Duodenal mucosa (tissue), 2 donors: ENCODE results near the gene HES5.

Experiments
- H3K27ac ChIP-seq: one replicate; pipeline ENCODE4 v1.7.0; 2013; ENCODE audit warnings: low read depth, low read length
- H3K27me3 ChIP-seq, 2 donors: one replicate each; pipeline ENCODE4 v1.7.0; 2013; ENCODE audit warnings: low read length in 2 of 2, control low read depth in 1 of 2; ENCODE audit not compliant: insufficient read depth in 2 of 2, control insufficient read depth in 1 of 2
- H3K36me3 ChIP-seq, 2 donors: one replicate each; pipeline ENCODE4 v1.7.0; 2013; ENCODE audit warnings: low read length in 2 of 2, control low read depth in 1 of 2; ENCODE audit not compliant: insufficient read depth in 2 of 2, control insufficient read depth in 1 of 2
- H3K4me1 ChIP-seq, 2 donors: one replicate each; pipeline ENCODE4 v1.7.0; 2013; ENCODE audit warnings: low read length in 2 of 2, control low read depth in 1 of 2; ENCODE audit not compliant: insufficient read depth in 2 of 2, control insufficient read depth in 1 of 2
- H3K4me3 ChIP-seq, 2 donors: one replicate each; pipeline ENCODE4 v1.7.0; 2013; ENCODE audit warnings: low read length in 2 of 2, low read depth in 1 of 2
- H3K9ac ChIP-seq, 2 donors: one replicate each; pipeline ENCODE4 v1.7.0; 2013; ENCODE audit warnings: low read length in 2 of 2, low read depth in 1 of 2
- H3K9me3 ChIP-seq, 2 donors: one replicate each; pipeline ENCODE4 v1.7.0; 2013; ENCODE audit warnings: low read length in 2 of 2, control low read depth in 1 of 2; ENCODE audit not compliant: control insufficient read depth in 1 of 2

HES5 gene

GRCh38 chr1:2523891-2524609, 6.0 kb downstream of the HES5 start:
- no peaks in the 10 kb centered on the region for H3K9me3 ChIP-seq
- no peak overlapping the region for H3K9ac ChIP-seq
- H3K4me3 ChIP-seq: no peak overlapping the region
- H3K27me3 ChIP-seq: peaks cover 3 to 7% of the 10 kb centered on the region in 2 donors
- H3K4me1 ChIP-seq: peaks cover 31 to 38% of the 10 kb centered on the region in 2 donors
- H3K27ac ChIP-seq: no peak overlapping the region
- peaks cover 8 to 24% of the 10 kb centered on the region in 2 donors for H3K36me3 ChIP-seq

DNA sequence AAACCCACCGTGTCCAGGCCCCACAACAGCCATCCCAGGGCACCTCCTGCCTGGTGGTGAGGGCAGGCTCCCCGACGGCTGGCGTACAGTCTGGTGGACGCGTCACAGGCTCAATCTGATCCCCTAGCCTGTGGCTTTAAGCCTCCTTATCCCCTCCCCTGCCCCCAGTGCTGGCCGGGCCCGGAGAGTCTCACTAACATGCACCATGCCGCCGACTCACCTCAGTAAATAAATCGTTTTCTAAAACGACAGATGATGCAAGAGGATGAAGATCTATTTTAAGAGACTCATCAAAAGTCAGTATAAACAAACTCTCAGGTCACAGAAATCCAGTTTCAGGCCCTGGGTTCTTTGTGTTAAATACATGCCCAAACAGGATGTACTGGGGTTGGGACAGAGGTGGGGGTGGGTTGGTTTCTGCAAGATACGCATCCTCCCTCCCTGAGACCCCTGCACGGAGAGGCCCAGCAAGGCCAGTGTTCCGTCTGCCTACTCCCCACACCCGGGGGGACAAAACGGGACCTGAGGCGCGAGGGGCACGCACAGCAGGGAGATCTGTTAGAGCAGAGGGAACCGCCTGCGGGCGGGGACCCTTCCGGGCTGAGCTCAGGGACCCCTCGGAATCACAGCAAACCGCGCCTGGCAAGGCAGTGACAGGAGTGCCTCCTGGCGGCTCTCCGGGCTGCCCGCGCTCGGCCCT, 6.7 kb downstream of the HES5 start:
- Histone ChIP-seq H3K36me3 (peaks cover 15 to 31% of the 10 kb centered on the region in 2 donors), H3K4me3 (no peak overlapping the region), H3K27ac (no peak overlapping the region), H3K9ac (no peak overlapping the region), H3K9me3 (no peaks in the 10 kb centered on the region), H3K4me1 (peaks cover 24 to 31% of the 10 kb centered on the region in 2 donors), H3K27me3 (peaks cover 0 to under 1% of the 10 kb centered on the region in 2 donors)

GRCh38 chr1:2522230-2522629, 7.8 kb downstream of the HES5 start:
- Histone ChIP-seq H3K36me3 (peaks cover 21 to 42% of the 10 kb centered on the region in 2 donors), H3K4me1 (peaks cover 24 to 29% of the 10 kb centered on the region in 2 donors), H3K4me3 (no peak overlapping the region), H3K9ac (no peak overlapping the region), H3K9me3 (no peaks in the 10 kb centered on the region), H3K27me3 (no peaks in the 10 kb centered on the region), H3K27ac (no peak overlapping the region)

DNA sequence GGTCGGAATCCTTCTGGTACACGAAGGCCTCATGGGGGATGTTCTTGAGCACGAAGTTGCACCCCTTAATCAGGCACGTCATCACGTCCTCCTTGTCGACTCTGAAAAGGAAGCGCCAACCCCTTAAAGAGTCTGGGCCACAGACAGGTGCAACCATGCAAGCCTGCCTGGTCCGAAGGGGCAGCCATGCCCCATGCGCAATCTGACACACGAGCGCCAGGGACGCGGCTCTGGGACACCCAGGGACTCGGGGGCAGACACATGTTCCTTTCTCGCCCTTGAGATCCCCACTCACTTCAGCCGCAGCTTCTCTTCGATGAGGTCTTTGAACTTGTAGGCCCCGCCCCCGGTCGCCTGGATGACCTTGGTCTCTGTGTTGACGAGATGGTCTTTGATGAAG, 9.3 kb downstream of the HES5 start:
- Histone ChIP-seq H3K4me3 (no peak overlapping the region), H3K36me3 (peaks cover 26 to 55% of the 10 kb centered on the region in 2 donors), H3K4me1 (peaks cover 18 to 23% of the 10 kb centered on the region in 2 donors), H3K9me3 (no peaks in the 10 kb centered on the region), H3K9ac (no peak overlapping the region), H3K27me3 (no peaks in the 10 kb centered on the region), H3K27ac (no peak overlapping the region)

DNA sequence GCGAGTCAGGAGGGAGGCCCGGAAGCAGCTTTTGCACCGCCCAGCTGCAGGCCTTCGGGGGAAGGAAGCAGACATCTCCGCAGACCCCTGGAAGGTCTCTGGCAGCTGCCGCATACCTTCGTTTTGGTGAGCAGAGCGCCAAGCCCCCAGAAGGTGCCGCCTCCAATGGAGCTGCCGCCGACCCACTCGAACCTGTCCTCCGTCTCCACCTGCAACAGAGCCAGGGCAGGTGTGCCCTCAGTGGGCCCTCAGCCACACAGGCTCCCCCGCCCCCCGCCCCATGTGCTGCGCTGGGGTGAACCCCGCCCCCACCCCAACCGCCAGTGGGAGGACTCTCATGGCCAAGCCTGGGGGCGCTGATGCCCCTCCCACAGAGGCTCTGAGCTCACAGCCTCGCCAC, 9.9 kb downstream of the HES5 start:
- H3K36me3 ChIP-seq: peaks cover 29 to 61% of the 10 kb centered on the region in 2 donors
- H3K27me3 ChIP-seq: no peaks in the 10 kb centered on the region

DNA sequence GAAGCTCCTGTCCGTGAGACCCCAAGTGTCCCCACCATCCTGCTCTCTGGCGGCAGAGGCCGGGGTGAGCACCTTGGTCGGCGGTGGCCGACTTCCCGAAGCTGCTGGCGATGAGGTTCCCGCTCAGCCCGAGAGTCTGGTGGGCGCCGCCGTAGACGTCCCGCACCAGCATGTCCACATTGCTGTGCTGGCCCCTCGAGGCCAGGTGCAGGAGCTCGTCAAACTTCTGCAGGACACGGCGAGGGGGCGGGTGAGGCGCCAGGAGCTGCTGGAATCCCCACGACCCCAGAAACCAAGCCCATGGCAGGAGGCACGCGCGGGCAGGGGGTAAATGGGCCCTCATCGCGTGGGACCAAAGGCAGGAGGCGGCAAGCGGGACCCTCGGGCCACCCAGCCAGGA, 10.3 kb downstream of the HES5 start:
- Histone ChIP-seq H3K9ac (no peak overlapping the region), H3K4me1 (peaks cover 8 to 13% of the 10 kb centered on the region in 2 donors), H3K36me3 (peaks cover 31 to 66% of the 10 kb centered on the region in 2 donors), H3K27ac (no peak overlapping the region), H3K4me3 (no peak overlapping the region), H3K9me3 (no peaks in the 10 kb centered on the region), H3K27me3 (no peaks in the 10 kb centered on the region)

More for the DNA sequence above, 9.9 kb downstream of the HES5 start:
- Histone ChIP-seq H3K4me1 (peaks cover 13 to 18% of the 10 kb centered on the region in 2 donors), H3K9ac (no peak overlapping the region), H3K9me3 (no peaks in the 10 kb centered on the region), H3K27ac (no peak overlapping the region), H3K4me3 (no peak overlapping the region)

DNA sequence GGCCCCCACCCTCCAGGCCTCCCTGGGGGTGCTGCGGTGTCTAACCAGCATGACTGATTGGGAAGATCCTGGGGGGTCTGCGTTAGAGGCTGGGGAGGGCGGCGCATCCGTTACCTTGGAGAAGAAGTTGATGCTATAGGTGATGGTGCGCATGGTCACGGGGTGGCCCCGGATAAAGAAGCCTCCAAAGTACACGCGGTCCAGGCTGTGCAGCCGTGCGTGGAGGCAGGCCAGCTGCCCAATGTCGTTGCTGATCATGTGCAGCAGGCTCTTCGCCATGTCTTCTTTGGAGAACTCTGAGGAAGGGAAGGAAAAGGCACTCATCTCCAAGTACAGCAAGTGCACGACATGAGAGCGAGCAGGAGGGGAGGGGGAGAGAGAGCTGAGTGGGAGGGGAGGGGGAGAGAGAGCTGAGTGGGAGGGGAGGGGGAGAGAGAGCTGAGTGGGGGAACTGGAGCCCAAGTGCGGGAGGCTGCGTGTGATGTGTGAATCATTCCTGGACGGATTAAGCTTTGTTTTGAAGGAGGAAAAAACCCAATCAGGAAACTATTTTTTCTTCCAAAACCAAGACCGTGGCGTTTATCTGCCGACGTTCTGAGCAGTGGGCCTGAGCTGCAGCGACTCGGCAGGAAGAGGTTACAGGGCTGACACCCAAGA, 10.9 kb downstream of the HES5 start:
- H3K27me3 ChIP-seq: no peaks in the 10 kb centered on the region
- H3K9ac ChIP-seq: no peak overlapping the region
- H3K27ac ChIP-seq: no peak overlapping the region
- no peak overlapping the region for H3K4me3 ChIP-seq
- H3K4me1 ChIP-seq: peaks cover 3 to 8% of the 10 kb centered on the region in 2 donors
- H3K9me3 ChIP-seq: no peaks in the 10 kb centered on the region
- H3K36me3 ChIP-seq: peaks cover 31 to 69% of the 10 kb centered on the region in 2 donors

DNA sequence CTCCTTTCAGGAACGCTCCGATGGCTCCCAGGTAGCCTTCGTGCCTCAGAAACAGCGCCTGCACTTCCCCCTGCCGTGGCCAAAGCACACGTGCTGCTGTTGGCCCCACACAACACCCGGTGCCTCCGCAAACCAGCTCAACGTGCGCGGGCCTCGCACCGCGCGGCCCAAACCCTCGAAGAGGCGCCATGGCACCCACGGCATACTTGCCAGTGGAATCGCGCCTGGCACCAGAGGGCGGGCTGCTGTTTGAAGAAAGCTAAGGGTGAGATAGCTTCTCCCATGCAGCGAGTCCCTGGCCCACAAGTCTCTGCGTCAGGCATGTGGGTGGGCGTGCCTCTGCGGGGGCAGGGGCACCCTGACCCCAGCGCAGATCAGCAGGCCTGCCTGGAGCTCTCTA, 11.5 kb downstream of the HES5 start:
- Histone ChIP-seq H3K4me1 (peaks cover 0 to 1% of the 10 kb centered on the region in 2 donors), H3K27ac (no peak overlapping the region), H3K36me3 (peaks cover 37 to 75% of the 10 kb centered on the region in 2 donors), H3K27me3 (no peaks in the 10 kb centered on the region), H3K9me3 (no peaks in the 10 kb centered on the region), H3K4me3 (no peak overlapping the region), H3K9ac (no peak overlapping the region)

GRCh38 chr1:2517966-2518365, 12.1 kb downstream of the HES5 start:
- Histone ChIP-seq H3K9me3 (no peaks in the 10 kb centered on the region), H3K4me1 (no peaks in the 10 kb centered on the region), H3K27ac (no peak overlapping the region), H3K36me3 (peaks cover 37 to 81% of the 10 kb centered on the region in 2 donors), H3K4me3 (no peak overlapping the region), H3K27me3 (no peaks in the 10 kb centered on the region), H3K9ac (no peak overlapping the region)

DNA sequence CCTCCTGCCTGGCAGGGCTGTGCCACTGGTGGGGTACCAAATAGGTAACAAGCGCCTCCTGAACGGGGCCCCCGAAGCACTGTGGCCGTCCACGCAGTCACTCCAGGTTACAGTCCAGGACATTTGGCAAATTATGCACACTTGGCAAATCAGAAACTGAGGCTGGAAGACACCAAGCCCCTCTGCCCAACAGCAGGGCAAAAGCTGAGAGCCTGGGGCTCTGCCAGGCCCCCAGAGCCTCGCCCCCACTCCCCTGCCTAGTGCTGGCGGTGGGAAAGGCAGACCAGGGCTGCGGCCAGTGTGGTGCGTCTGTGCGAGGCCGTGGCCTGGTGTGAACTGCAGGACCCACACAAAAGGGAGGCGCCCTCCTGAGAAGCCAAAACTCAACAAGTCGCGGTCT, 13.1 kb downstream of the HES5 start:
- H3K27ac ChIP-seq: no peak overlapping the region
- no peak overlapping the region for H3K9ac ChIP-seq
- peaks cover 46 to 91% of the 10 kb centered on the region in 2 donors for H3K36me3 ChIP-seq
- H3K4me3 ChIP-seq: no peak overlapping the region
- no peaks in the 10 kb centered on the region for H3K4me1 ChIP-seq
- no peaks in the 10 kb centered on the region for H3K9me3 ChIP-seq
- no peaks in the 10 kb centered on the region for H3K27me3 ChIP-seq
